ENCODE measurements around the gene SLC17A2.

- TF ChIP-seq CTCF (IDR thresholded peaks at IDR 0.05) (no peak), EP300 (IDR thresholded peaks at IDR 0.05) (no peak)
Measured at GRCh38 chr6:25973923-25974555, 43.5 kb upstream of the SLC17A2 start.

Measured in ovary (tissue), 3 donors.